Large intestine (tissue), 3 donors: ENCODE measurements around the gene ATP8B2. TPM values are rescaled to one million over a fixed set of nuclear protein-coding genes. Genes with fewer than 3 reads are reported as not detected.

Source experiments
- DNase-seq, 2 donors: peaks; one replicate each; pipeline versions ENCODE4 v3.0.0 to v3.0.0-alpha.2; 2013
- H3K27ac ChIP-seq: one replicate; pipeline ENCODE4 v1.5.1; 2013; ENCODE audit warnings: low read length
- H3K27me3 ChIP-seq: 2 replicates; pipeline ENCODE4 v1.6.1; 2013; ENCODE audit warnings: low read length; ENCODE audit not compliant: control insufficient read depth, insufficient read depth
- H3K36me3 ChIP-seq: 2 replicates; pipeline ENCODE4 v1.6.1; 2013; ENCODE audit warnings: low read length; ENCODE audit not compliant: control insufficient read depth, insufficient read depth
- H3K4me1 ChIP-seq: one replicate; pipeline ENCODE4 v1.6.1; 2013; ENCODE audit warnings: low read length; ENCODE audit not compliant: control insufficient read depth, insufficient read depth
- H3K4me3 ChIP-seq: one replicate; pipeline ENCODE4 v1.5.1; 2013; ENCODE audit warnings: low read length
- H3K9me3 ChIP-seq: one replicate; pipeline ENCODE4 v1.6.1; 2013; ENCODE audit warnings: mild to moderate bottlenecking, low read depth, low read length, moderate library complexity; ENCODE audit not compliant: control insufficient read depth
- WGBS: methylation state at CpG from one replicate; pipeline ENCODE4 v1.1.5; 2013; ENCODE audit warnings: low lambda C conversion rate; ENCODE audit not compliant: insufficient coverage; 5-methylcytosine and 5-hydroxymethylcytosine counted together
- polyA plus RNA-seq: library from polyadenylated mRNA; unstranded; fragments of 120-200 nt; gene quantifications from one replicate; pipeline ENCODE4 v1.2.1, GENCODE V29; 2013

ATP8B2 gene
- polyA plus RNA-seq, 1 donor, result 10.9 TPM

GRCh38 chr1:154324241-154324640 is 1.1 kb upstream of the ATP8B2 start:
- Histone ChIP-seq H3K36me3 (no peaks in the 10 kb centered on the region), H3K9me3 (no peaks in the 10 kb centered on the region), H3K4me1 (peaks cover 24% of the 10 kb centered on the region), H3K27ac (no peak overlapping the region), H3K4me3 (peak overlapping the region; percentile 48), H3K27me3 (peaks cover 51% of the 10 kb centered on the region)
- WGBS, result 80% methylated on average over 1 of the region's 2 CpGs
- no peak for DNase-seq

- Histone ChIP-seq H3K4me3 (peak overlapping the region; percentile 37), H3K9me3 (no peaks in the 10 kb centered on the region), H3K27me3 (peaks cover 61% of the 10 kb centered on the region), H3K27ac (peak overlapping the region; percentile 41), H3K4me1 (peaks cover 24% of the 10 kb centered on the region), H3K36me3 (peaks cover 2% of the 10 kb centered on the region)
- DNase-seq, result peak; percentile 19 to 34
- WGBS, result no CpG with 5 or more reads among the region's 63 CpGs
These were observed 539 bp downstream of the ATP8B2 start for GRCh38 chr1:154325583-154326545.

- DNase-seq, result no peak
- no peaks in the 10 kb centered on the region for H3K9me3 ChIP-seq
- WGBS, result no CpG with 5 or more reads among the region's 6 CpGs
- H3K27ac ChIP-seq, result no peak overlapping the region
- H3K4me1 ChIP-seq, result peaks cover 18% of the 10 kb centered on the region
- H3K36me3 ChIP-seq, result peaks cover 8% of the 10 kb centered on the region
- no peak overlapping the region for H3K4me3 ChIP-seq
- peaks cover 68% of the 10 kb centered on the region for H3K27me3 ChIP-seq
These were observed 1.5 kb downstream of the ATP8B2 start for GRCh38 chr1:154326546-154327465.

DNA sequence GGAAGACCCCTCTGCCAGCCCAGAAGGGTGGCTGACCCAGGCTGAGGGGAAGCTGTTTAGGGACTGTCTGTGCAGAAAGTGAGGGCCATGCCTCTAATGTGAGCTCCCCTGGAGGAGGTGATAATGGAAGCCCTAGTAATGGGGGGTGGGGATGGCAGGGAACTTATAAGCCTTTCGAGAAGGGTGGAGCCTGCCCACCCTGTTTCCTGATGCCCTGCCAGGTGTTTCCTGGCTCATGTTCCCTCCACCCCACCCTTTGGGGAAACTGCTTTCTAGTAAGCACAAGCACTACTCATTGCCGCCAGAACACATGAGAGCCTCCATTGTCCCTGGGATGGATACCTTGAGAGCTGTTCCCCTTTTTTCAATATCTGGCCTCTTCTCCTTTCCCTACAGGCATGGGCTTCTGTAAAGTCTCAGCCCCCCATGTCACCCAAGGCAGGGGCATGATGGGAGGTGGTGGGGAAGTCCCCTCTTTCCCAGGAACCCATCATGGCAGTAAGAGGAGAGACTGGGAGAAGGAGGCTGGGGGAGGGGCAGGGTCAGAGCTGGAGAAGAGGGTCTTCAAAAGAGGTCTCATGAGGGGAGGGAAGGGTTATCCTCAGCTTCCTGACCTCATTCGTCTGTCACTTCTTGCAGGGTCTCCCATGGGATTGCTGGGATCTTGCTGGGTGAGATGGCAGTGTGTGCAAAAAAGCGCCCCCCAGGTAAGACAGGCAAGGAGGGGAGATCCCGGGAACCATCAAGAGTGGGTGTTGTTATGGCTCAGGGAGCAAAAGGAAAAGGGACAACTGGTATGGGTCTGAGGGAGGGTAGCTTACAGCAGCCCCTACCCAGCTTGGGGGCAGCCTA is 2.4 kb downstream of the ATP8B2 start:
- Histone ChIP-seq H3K27ac (no peak overlapping the region), H3K4me3 (peak overlapping the region; percentile 19)
- no CpG with 5 or more reads among the region's 5 CpGs for WGBS

DNA sequence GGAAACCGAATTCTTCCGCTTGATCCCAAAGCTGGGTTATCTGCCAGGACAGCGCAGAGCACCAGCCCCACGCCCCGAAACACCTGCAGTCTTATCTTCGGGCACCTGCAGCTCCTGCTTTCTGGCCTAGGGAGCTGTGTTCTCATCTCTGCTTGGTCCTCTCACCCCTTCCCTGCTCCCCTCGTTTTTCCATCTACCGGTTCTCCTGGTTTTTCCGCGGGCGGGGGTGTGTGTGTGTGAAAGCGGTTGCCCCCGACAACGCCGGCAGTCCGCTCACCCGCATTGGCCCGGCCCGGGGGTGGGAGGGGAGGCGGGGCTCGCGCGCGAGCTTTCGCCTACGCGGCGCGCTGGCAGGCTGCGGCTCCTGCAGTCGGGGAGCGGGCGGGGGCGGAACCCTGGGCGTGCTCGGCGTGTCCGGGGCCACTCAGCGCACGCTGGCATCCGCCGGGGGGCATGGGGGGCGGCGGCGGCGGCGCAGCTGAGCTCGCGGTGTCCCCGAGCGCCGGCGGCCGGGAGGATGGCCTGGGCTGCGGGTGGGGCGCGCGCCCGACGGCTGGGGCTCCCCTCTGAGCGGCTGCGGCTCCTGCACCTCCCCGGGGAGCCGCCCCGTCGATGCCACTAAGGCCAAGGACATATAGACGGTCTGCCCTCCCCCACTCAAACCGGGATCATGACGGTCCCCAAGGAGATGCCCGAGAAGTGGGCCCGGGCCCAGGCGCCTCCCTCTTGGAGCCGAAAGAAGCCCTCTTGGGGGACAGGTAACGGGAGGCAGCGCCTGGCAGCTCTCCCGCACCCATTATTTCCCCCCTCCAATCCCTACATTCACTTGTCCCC is 3.2 kb downstream of the ATP8B2 start:
- no peak overlapping the region for H3K27ac ChIP-seq
- H3K4me1 ChIP-seq, result peaks cover 14% of the 10 kb centered on the region
- peaks cover 10% of the 10 kb centered on the region for H3K36me3 ChIP-seq
- H3K9me3 ChIP-seq, result no peaks in the 10 kb centered on the region
- no CpG with 5 or more reads among the region's 76 CpGs for WGBS
- peaks cover 66% of the 10 kb centered on the region for H3K27me3 ChIP-seq
- peak; percentile 54 to 76 for DNase-seq
- peak overlapping the region; percentile 19 for H3K4me3 ChIP-seq

More for the DNA sequence above, 2.4 kb downstream of the ATP8B2 start:
- Histone ChIP-seq H3K9me3 (no peaks in the 10 kb centered on the region), H3K4me1 (peaks cover 14% of the 10 kb centered on the region), H3K36me3 (peaks cover 10% of the 10 kb centered on the region), H3K27me3 (peaks cover 70% of the 10 kb centered on the region)
- DNase-seq, result no peak

- H3K36me3 ChIP-seq, result peaks cover 11% of the 10 kb centered on the region
- H3K9me3 ChIP-seq, result no peaks in the 10 kb centered on the region
- peaks cover 69% of the 10 kb centered on the region for H3K27me3 ChIP-seq
- no peak overlapping the region for H3K4me3 ChIP-seq
- H3K4me1 ChIP-seq, result peaks cover 15% of the 10 kb centered on the region
- DNase-seq, result no peak
- no peak overlapping the region for H3K27ac ChIP-seq
- WGBS, result no CpG with 5 or more reads among the region's 6 CpGs
These were observed 3.8 kb downstream of the ATP8B2 start for GRCh38 chr1:154329152-154329521.

DNA sequence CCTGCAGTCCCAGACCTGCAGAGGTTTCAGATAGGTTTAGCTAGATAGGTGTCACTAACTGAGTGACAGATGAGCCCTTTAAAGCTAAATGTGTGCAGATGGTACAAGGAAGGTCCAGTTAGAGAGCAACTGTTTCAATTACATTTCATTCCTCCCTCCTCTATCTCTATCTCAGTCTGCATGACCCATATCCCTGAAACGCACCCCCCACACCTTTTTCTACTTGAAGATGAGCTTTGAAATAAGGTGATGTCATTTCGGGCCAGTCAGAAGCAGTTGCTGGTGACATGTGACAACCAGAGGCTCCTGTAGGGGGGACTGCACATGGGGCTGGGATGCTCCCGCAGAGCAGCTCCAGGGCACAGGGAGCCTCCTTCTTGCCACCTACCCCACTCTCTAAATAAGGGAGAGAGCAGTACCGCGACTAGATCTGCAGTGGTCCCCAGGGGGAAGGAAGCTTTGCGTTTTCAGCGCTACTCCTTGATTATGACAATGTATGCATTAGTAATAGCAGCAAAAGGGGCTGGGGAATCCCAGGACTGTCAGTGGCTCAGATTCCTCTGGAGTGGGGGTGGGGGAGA is 4.3 kb downstream of the ATP8B2 start:
- H3K4me3 ChIP-seq, result no peak overlapping the region
- peaks cover 16% of the 10 kb centered on the region for H3K36me3 ChIP-seq
- H3K9me3 ChIP-seq, result no peaks in the 10 kb centered on the region
- no peak overlapping the region for H3K27ac ChIP-seq
- no peak for DNase-seq
- WGBS, result no CpG with 5 or more reads among the region's 7 CpGs
- H3K4me1 ChIP-seq, result peaks cover 20% of the 10 kb centered on the region
- H3K27me3 ChIP-seq, result peaks cover 68% of the 10 kb centered on the region

- Histone ChIP-seq H3K36me3 (peaks cover 16% of the 10 kb centered on the region), H3K9me3 (no peaks in the 10 kb centered on the region), H3K27ac (no peak overlapping the region), H3K4me3 (no peak overlapping the region), H3K4me1 (peaks cover 15% of the 10 kb centered on the region), H3K27me3 (peaks cover 60% of the 10 kb centered on the region)
- no peak for DNase-seq
These were observed 5.3 kb downstream of the ATP8B2 start for GRCh38 chr1:154330669-154331068.
